HepG2 (cell line): ENCODE results near the gene SYCE3. TPM values are rescaled to one million over a fixed set of nuclear protein-coding genes. Genes with fewer than 3 reads are reported as not detected.

ENCODE experiments used
- HOXA3 ChIP-seq: sonication (generic); formaldehyde crosslinking; IDR thresholded peaks from 2 replicates; pipeline ENCODE4 v1.5.0; 2020; ENCODE audit warnings: missing genetic modification reagents
- IRF2 ChIP-seq: IDR thresholded peaks from 2 replicates; pipeline ENCODE4 v1.6.1; 2018; ENCODE audit warnings: missing genetic modification reagents, missing compliant biosample characterization
- NR2F6 ChIP-seq, 2 experiments: IDR thresholded peaks; 2 replicates each; pipeline ENCODE4 v1.6.1; 2016; ENCODE audit warnings: antibody characterized with exemption in 1 of 2, mild to moderate bottlenecking in 1 of 2
- SOX6 ChIP-seq, 2 experiments: fragments of 450-650 bp in 1 of 2; sonication (generic) in 1 of 2; formaldehyde crosslinking in 1 of 2; IDR thresholded peaks; 2 replicates each; pipeline versions ENCODE4 v1.4.0 to v1.6.1; 2017 to 2020; ENCODE audit warnings: antibody characterized with exemption in 1 of 2, mild to moderate bottlenecking in 1 of 2, missing genetic modification reagents in 1 of 2
- TEAD3 ChIP-seq: optimal IDR thresholded peaks from 2 replicates; pipeline ENCODE3; 2016; ENCODE audit warnings: borderline replicate concordance
- ZKSCAN5 ChIP-seq: sonication (generic); formaldehyde crosslinking; IDR thresholded peaks from 2 replicates; pipeline ENCODE4 v1.5.1; 2020; ENCODE audit warnings: mild to moderate bottlenecking, missing genetic modification reagents
- polyA plus RNA-seq, 8 experiments: library from polyadenylated mRNA; depleted of rRNA in 3 of 8; stranded (reverse) in 7 of 8; unstranded in 1 of 8; fragments of >200 nt; fragmentation: Illumina TruSeq in 4 of 8; extraction: Trizol in 4 of 8; gene quantifications; 2 replicates each; pipeline versions ENCODE4 v1.2.1 to v1.2.3, GENCODE V29; 2011 to 2016; ENCODE audit warnings: low read depth in 4 of 8, missing spikeins in 1 of 8, mixed read lengths in 1 of 8; ENCODE audit not compliant: insufficient read depth in 1 of 8
- total RNA-seq, 5 experiments: library from RNA; depleted of rRNA; stranded (reverse); fragments of >200 nt; fragmentation: Illumina TruSeq; extraction: Trizol; gene quantifications; 2 replicates each; pipeline ENCODE4 v1.2.3, GENCODE V29; 2016; ENCODE audit warnings: low read depth in 1 of 5
- TF ChIP-seq, protein P1 (sequence below), 2 experiments: sonication (generic) in 1 of 2; formaldehyde crosslinking in 1 of 2; IDR thresholded peaks; 2 replicates each; pipeline versions ENCODE4 v1.4.0 to v1.6.1; 2018 to 2020; ENCODE audit warnings: missing genetic modification reagents in 2 of 2, borderline replicate concordance in 1 of 2, low read depth in 1 of 2, mild to moderate bottlenecking in 1 of 2, missing biosample characterization in 1 of 2
- TF ChIP-seq, protein P2 (sequence below): IDR thresholded peaks from 2 replicates; pipeline ENCODE4 v1.4.0; 2020; ENCODE audit warnings: mild to moderate bottlenecking, missing genetic modification reagents

SYCE3 gene
- total and polyA plus RNA-seq, 2 of the 13 experiments (the other 11 are each of a cell fraction or from before 2014, with no cell fraction given): not detected

DNA sequence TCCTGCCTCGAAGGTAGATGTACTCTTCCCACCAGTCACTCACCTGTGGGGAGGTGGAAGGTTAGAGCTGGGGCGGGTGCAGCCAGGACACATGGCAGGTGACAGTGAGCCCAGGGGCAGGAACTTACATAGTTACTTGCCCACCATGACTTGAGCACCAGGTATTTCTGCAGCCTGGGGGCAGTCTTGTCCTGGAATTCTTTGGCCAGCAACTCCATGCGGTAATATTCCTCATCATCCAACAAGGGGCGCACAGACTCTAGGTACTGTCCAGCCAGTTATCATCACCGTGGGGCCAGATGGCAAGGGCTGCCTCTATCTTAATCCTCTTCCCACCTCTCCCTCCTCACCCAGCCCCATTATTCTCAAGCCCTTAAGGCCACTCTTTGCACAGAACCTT, 13.4 kb upstream of the SYCE3 start (continued):
- TF ChIP-seq IRF2 (0 out of 2 replicates have a peak, but pooled peaks have one; percentile 41), TEAD3 (peak; percentile 87), HOXA3 (CRISPR knock-in tag) (no peak), SOX6 (IDR thresholded peaks at IDR 0.05) (no peak), SOX6 (CRISPR knock-in tag; IDR thresholded peaks at IDR 0.05) (peak; percentile 23; the same call in 1 of the 2 replicates), ZKSCAN5 (CRISPR knock-in tag) (no peak), NR2F6 (IDR thresholded peaks at IDR 0.05) (no peak), NR2F6 (CRISPR knock-in tag; IDR thresholded peaks at IDR 0.05) (peak; percentile 17; the same call in 1 of the 2 replicates)
- TF ChIP-seq, protein P1, sequence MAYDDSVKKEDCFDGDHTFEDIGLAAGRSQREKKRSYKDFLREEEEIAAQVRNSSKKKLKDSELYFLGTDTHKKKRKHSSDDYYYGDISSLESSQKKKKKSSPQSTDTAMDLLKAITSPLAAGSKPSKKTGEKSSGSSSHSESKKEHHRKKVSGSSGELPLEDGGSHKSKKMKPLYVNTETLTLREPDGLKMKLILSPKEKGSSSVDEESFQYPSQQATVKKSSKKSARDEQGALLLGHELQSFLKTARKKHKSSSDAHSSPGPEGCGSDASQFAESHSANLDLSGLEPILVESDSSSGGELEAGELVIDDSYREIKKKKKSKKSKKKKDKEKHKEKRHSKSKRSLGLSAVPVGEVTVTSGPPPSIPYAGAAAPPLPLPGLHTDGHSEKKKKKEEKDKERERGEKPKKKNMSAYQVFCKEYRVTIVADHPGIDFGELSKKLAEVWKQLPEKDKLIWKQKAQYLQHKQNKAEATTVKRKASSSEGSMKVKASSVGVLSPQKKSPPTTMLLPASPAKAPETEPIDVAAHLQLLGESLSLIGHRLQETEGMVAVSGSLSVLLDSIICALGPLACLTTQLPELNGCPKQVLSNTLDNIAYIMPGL (CRISPR knock-in tag; IDR thresholded peaks at IDR 0.05; ENCODE audit: borderline replicate concordance in 1 of 2, low read depth in 1 of 2): peak in 1 of 2 experiments; percentile 51; a peak in 2 of 4 replicates
- TF ChIP-seq, protein P2, sequence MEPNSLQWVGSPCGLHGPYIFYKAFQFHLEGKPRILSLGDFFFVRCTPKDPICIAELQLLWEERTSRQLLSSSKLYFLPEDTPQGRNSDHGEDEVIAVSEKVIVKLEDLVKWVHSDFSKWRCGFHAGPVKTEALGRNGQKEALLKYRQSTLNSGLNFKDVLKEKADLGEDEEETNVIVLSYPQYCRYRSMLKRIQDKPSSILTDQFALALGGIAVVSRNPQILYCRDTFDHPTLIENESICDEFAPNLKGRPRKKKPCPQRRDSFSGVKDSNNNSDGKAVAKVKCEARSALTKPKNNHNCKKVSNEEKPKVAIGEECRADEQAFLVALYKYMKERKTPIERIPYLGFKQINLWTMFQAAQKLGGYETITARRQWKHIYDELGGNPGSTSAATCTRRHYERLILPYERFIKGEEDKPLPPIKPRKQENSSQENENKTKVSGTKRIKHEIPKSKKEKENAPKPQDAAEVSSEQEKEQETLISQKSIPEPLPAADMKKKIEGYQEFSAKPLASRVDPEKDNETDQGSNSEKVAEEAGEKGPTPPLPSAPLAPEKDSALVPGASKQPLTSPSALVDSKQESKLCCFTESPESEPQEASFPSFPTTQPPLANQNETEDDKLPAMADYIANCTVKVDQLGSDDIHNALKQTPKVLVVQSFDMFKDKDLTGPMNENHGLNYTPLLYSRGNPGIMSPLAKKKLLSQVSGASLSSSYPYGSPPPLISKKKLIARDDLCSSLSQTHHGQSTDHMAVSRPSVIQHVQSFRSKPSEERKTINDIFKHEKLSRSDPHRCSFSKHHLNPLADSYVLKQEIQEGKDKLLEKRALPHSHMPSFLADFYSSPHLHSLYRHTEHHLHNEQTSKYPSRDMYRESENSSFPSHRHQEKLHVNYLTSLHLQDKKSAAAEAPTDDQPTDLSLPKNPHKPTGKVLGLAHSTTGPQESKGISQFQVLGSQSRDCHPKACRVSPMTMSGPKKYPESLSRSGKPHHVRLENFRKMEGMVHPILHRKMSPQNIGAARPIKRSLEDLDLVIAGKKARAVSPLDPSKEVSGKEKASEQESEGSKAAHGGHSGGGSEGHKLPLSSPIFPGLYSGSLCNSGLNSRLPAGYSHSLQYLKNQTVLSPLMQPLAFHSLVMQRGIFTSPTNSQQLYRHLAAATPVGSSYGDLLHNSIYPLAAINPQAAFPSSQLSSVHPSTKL (CRISPR knock-in tag): no peak
